ENCODE data around the gene CLDN6. TPM values are rescaled to one million over a fixed set of nuclear protein-coding genes. Genes with fewer than 3 reads are reported as not detected.
A peak's percentile ranks its signal among the peaks of the same experiment; 100 is the strongest.

The CLDN6 gene
- total and polyA plus RNA-seq, 9 of the 15 experiments (the other 6 are each of a cell fraction or from before 2014, with no cell fraction given) = 0.22 to 0.75 (median 0.38) TPM; not detected in 3

DNA sequence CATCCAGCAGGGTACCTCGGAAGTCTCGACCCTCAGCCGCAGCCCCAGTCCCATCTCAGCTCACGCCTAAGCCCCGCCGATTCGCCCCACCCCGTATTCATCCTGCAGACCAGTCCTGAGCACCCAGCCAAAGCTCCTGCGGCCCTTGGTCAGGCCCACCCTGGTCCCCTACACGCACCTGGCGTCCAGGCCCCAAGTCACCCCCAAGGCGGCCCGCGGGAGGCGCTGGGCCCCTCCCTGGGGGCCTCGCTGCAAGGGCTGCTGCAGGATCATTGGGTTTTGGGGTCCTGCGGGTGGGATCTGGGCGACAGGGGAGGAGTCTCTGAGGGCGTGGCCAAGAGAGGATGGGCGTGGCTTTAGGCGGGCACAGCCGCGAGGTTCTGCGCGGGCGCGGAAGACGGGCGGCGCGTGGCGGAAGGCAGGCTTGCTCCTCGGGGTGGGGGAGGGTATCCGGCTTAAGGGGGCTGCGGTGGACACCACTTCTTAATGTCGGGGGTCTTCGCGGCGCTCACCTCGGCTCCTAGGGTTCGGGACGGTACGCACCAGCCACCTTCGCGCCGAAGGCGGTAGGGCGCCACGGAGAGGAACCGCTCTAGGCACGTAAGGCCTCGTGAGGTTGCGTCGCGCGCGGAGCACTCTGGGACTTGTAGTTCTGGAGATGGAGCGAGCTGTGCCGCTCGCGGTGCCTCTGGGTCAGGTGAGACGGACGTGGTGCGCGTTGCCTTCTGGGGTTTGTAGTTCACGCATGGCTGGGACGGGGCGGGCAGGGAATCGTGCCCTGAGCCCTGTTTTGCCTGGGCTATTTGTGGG lies 5.9 kb upstream of the CLDN6 start, which contains the start of the genes HCFC1R1 and THOC6 (continued):
- TF ChIP-seq TEAD1 (CRISPR knock-in tag; IDR thresholded peaks at IDR 0.05) = peak; percentile 56; a peak in 2 of 4 replicates
- TF ChIP-seq ERF (CRISPR knock-in tag; IDR thresholded peaks at IDR 0.05) = peak; percentile 24; the same call in 1 of the 2 replicates
- TF ChIP-seq MBD2 (IDR thresholded peaks at IDR 0.05; ENCODE audit: borderline replicate concordance, low read depth) = peak; percentile 87
- no peak for TF ChIP-seq KDM1A (IDR thresholded peaks at IDR 0.05)
- no peak for TF ChIP-seq SAFB2 (IDR thresholded peaks at IDR 0.05; ENCODE audit: borderline replicate concordance, low read depth, low read length, severe bottlenecking)
- TF ChIP-seq TAF1 (IDR thresholded peaks at IDR 0.05; ENCODE audit: control insufficient read depth, extremely low read depth, insufficient read depth, low read length, severe bottlenecking) = peak; percentile 52
- TF ChIP-seq, protein P1, sequence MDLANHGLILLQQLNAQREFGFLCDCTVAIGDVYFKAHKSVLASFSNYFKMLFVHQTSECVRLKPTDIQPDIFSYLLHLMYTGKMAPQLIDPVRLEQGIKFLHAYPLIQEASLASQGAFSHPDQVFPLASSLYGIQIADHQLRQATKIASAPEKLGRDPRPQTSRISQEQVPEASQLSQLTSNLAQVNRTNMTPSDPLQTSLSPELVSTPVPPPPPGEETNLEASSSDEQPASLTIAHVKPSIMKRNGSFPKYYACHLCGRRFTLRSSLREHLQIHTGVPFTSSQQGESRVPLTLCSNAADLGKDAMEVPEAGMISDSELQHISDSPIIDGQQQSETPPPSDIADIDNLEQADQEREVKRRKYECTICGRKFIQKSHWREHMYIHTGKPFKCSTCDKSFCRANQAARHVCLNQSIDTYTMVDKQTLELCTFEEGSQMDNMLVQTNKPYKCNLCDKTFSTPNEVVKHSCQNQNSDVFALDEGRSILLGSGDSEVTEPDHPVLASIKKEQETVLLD (IDR thresholded peaks at IDR 0.05) = peak; percentile 95
- TF ChIP-seq, protein P2, sequence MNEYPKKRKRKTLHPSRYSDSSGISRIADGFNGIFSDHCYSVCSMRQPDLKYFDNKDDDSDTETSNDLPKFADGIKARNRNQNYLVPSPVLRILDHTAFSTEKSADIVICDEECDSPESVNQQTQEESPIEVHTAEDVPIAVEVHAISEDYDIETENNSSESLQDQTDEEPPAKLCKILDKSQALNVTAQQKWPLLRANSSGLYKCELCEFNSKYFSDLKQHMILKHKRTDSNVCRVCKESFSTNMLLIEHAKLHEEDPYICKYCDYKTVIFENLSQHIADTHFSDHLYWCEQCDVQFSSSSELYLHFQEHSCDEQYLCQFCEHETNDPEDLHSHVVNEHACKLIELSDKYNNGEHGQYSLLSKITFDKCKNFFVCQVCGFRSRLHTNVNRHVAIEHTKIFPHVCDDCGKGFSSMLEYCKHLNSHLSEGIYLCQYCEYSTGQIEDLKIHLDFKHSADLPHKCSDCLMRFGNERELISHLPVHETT (CRISPR knock-in tag; conservative IDR thresholded peaks at IDR 0.05 in 1 of 2, IDR thresholded peaks at IDR 0.05 in 1 of 2) = peak in 1 of 2 experiments; percentile 73; a peak in 2 of 4 replicates
- TF ChIP-seq HMG20A (CRISPR knock-in tag; conservative IDR thresholded peaks at IDR 0.05) = no peak
- TF ChIP-seq FOXJ3 (CRISPR knock-in tag; IDR thresholded peaks at IDR 0.05) = no peak
- TF ChIP-seq MCM2 (IDR thresholded peaks at IDR 0.05; ENCODE audit: low read depth) = no peak
- peak; percentile 14; the same call in 1 of the 2 replicates for TF ChIP-seq CBFB (CRISPR knock-in tag; IDR thresholded peaks at IDR 0.05)
- TF ChIP-seq, protein P3, sequence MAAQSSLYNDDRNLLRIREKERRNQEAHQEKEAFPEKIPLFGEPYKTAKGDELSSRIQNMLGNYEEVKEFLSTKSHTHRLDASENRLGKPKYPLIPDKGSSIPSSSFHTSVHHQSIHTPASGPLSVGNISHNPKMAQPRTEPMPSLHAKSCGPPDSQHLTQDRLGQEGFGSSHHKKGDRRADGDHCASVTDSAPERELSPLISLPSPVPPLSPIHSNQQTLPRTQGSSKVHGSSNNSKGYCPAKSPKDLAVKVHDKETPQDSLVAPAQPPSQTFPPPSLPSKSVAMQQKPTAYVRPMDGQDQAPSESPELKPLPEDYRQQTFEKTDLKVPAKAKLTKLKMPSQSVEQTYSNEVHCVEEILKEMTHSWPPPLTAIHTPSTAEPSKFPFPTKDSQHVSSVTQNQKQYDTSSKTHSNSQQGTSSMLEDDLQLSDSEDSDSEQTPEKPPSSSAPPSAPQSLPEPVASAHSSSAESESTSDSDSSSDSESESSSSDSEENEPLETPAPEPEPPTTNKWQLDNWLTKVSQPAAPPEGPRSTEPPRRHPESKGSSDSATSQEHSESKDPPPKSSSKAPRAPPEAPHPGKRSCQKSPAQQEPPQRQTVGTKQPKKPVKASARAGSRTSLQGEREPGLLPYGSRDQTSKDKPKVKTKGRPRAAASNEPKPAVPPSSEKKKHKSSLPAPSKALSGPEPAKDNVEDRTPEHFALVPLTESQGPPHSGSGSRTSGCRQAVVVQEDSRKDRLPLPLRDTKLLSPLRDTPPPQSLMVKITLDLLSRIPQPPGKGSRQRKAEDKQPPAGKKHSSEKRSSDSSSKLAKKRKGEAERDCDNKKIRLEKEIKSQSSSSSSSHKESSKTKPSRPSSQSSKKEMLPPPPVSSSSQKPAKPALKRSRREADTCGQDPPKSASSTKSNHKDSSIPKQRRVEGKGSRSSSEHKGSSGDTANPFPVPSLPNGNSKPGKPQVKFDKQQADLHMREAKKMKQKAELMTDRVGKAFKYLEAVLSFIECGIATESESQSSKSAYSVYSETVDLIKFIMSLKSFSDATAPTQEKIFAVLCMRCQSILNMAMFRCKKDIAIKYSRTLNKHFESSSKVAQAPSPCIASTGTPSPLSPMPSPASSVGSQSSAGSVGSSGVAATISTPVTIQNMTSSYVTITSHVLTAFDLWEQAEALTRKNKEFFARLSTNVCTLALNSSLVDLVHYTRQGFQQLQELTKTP (IDR thresholded peaks at IDR 0.05; ENCODE audit: low read depth in 1 of 2, partially characterized antibody in 2 of 2) = peak in 1 of 2 experiments; percentile 94
- peak; percentile 74 for TF ChIP-seq ZBTB7A (IDR thresholded peaks at IDR 0.05; ENCODE audit: borderline replicate concordance, control insufficient read depth, low read depth, low read length)
- TF ChIP-seq ASH1L (IDR thresholded peaks at IDR 0.05; ENCODE audit: borderline replicate concordance, low read depth, partially characterized antibody) = no peak
- TF ChIP-seq, protein P4, sequence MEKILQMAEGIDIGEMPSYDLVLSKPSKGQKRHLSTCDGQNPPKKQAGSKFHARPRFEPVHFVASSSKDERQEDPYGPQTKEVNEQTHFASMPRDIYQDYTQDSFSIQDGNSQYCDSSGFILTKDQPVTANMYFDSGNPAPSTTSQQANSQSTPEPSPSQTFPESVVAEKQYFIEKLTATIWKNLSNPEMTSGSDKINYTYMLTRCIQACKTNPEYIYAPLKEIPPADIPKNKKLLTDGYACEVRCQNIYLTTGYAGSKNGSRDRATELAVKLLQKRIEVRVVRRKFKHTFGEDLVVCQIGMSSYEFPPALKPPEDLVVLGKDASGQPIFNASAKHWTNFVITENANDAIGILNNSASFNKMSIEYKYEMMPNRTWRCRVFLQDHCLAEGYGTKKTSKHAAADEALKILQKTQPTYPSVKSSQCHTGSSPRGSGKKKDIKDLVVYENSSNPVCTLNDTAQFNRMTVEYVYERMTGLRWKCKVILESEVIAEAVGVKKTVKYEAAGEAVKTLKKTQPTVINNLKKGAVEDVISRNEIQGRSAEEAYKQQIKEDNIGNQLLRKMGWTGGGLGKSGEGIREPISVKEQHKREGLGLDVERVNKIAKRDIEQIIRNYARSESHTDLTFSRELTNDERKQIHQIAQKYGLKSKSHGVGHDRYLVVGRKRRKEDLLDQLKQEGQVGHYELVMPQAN (IDR thresholded peaks at IDR 0.05; ENCODE audit: borderline replicate concordance) = peak; percentile 73; the same call in 1 of the 2 replicates

Data from K562 (cell line).